Heart left ventricle (tissue), 13 donors: ENCODE measurements around the gene COA3.

ENCODE experiments used
- POLR2A ChIP-seq, 2 donors: fragments of 450-650 bp; IDR thresholded peaks; one replicate each; pipeline ENCODE4 v1.6.1; 2017; ENCODE audit warnings: antibody characterized with exemption in 2 of 2, mild to moderate bottlenecking in 2 of 2, moderate library complexity in 2 of 2
- TF ChIP-seq, protein P1 (sequence below), 12 donors: fragments of 200-600 bp; sonication (generic) in 4 of 12; IDR thresholded peaks; one replicate each; pipeline versions ENCODE4 v1.5.0 to v1.8.0; 2018 to 2022; ENCODE audit warnings: antibody characterized with exemption in 12 of 12, mild to moderate bottlenecking in 5 of 12
- donor health status: ischemic (EF 13 %, LVEDD 7.1; RV severe dilation, severe dysfunction).
- donor health status: DM: no; HTN: yes; CAD: no.
- donor health status: DM: no; HTN: no; CAD: no.
- donor health status: ischemic (EF 25% LVEDD 6.9; RV normal size, moderate dysfunction).
- donor health status: ischemic (EF 25% LVEDD 5.7; RV mildly dilated, moderate dysfunction).
- donor health status: ischemic (EF 35%, LVEDD 5.7; RV mildly dilated, moderate dysfunction).
- donor health status: nonischemic (EF 11% LVEDD 7.7; RV severe dilation, severe dysfunction).
- donor health status: DM: yes; HTN: yes; CAD: no.
- donor health status: PGD.
- donor health status: ischemic (EF 29% LVEDD 5.4; RV normal size, mild dysfunction).
- donor health status: nonischemic (EF 23%, LVEDD 6.1; RV moderate dilation, normal function).

DNA sequence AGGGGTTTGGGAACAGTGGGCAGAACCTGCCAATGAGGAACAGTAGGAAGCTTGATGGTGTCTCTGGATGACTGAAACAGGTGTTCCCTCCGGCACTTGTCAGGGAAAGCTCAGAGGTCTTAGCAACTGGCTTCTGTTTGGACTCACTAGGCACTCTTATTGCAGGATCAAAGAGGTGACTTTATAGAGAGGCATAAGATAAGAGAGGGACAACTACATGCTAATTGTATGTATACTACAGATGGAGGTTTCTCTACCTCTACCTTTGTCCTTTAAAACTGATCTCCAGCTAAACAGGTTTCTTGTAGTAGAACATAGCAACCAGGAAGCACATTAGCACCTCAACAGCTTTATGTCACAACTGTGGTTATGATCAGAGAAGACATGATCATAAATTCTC is 7.7 kb upstream of the COA3 start:
- TF ChIP-seq, protein P1, sequence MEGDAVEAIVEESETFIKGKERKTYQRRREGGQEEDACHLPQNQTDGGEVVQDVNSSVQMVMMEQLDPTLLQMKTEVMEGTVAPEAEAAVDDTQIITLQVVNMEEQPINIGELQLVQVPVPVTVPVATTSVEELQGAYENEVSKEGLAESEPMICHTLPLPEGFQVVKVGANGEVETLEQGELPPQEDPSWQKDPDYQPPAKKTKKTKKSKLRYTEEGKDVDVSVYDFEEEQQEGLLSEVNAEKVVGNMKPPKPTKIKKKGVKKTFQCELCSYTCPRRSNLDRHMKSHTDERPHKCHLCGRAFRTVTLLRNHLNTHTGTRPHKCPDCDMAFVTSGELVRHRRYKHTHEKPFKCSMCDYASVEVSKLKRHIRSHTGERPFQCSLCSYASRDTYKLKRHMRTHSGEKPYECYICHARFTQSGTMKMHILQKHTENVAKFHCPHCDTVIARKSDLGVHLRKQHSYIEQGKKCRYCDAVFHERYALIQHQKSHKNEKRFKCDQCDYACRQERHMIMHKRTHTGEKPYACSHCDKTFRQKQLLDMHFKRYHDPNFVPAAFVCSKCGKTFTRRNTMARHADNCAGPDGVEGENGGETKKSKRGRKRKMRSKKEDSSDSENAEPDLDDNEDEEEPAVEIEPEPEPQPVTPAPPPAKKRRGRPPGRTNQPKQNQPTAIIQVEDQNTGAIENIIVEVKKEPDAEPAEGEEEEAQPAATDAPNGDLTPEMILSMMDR (IDR thresholded peaks at IDR 0.05): no peak
- no peak for TF ChIP-seq POLR2A (IDR thresholded peaks at IDR 0.05)
